ENCODE measurements around the gene C3orf22.

DNA sequence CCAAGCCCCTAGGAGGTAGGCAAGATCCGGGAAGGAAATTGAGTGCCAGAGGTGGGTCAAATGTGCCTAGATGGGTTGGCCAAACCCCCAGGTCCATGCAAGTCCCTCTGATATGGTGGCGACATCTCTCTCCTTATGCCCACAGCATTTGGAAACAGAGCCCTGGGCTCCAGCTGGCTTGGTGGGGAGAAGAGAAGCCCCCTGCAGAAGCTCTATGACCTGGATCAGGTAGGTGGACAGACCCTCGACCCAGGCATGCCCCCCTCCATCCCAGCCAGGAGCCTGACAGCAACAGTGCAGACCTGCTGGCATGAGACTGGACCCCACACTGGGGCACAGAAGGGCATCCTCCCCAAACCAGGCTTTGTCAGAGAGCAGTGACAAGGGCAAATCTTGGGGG, 22.6 kb downstream of the C3orf22 start:
- TF ChIP-seq POLR2A (IDR thresholded peaks at IDR 0.05) (no peak), POLR2AphosphoS5 (IDR thresholded peaks at IDR 0.05) (no peak), EP300 (IDR thresholded peaks at IDR 0.05) (no peak)
- TF ChIP-seq, protein P1, sequence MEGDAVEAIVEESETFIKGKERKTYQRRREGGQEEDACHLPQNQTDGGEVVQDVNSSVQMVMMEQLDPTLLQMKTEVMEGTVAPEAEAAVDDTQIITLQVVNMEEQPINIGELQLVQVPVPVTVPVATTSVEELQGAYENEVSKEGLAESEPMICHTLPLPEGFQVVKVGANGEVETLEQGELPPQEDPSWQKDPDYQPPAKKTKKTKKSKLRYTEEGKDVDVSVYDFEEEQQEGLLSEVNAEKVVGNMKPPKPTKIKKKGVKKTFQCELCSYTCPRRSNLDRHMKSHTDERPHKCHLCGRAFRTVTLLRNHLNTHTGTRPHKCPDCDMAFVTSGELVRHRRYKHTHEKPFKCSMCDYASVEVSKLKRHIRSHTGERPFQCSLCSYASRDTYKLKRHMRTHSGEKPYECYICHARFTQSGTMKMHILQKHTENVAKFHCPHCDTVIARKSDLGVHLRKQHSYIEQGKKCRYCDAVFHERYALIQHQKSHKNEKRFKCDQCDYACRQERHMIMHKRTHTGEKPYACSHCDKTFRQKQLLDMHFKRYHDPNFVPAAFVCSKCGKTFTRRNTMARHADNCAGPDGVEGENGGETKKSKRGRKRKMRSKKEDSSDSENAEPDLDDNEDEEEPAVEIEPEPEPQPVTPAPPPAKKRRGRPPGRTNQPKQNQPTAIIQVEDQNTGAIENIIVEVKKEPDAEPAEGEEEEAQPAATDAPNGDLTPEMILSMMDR (IDR thresholded peaks at IDR 0.05), result no peak

Measured in gastroesophageal sphincter (tissue), 3 donors.